PFSK-1 (cell line): ENCODE measurements around the gene IGFBP5.

Source experiments
- FOXP2 ChIP-seq: optimal IDR thresholded peaks from 2 replicates; pipeline ENCODE3; 2011; ENCODE audit warnings: borderline replicate concordance, control low read depth, inconsistent platforms; ENCODE audit not compliant: insufficient read depth; ENCODE audit errors: extremely low read length, extremely low read depth
- POLR2AphosphoS5 ChIP-seq: IDR thresholded peaks from 2 replicates; pipeline ENCODE4 v1.6.1; 2012; ENCODE audit warnings: low read depth, mild to moderate bottlenecking, control low read depth, low read length, moderate library complexity
- SIN3A ChIP-seq: IDR thresholded peaks from 2 replicates; pipeline ENCODE4 v1.6.1; 2012; ENCODE audit warnings: mild to moderate bottlenecking, low read length, moderate library complexity, borderline replicate concordance; ENCODE audit not compliant: insufficient read depth
- TAF1 ChIP-seq: IDR thresholded peaks from 2 replicates; pipeline ENCODE4 v1.6.1; 2012; ENCODE audit warnings: low read length, control low read depth, borderline replicate concordance; ENCODE audit not compliant: insufficient read depth
- TF ChIP-seq, protein P1 (sequence below), 2 experiments: IDR thresholded peaks; 2 replicates each; pipeline versions ENCODE4 v1.6.1 to v1.8.0; 2011 to 2012; ENCODE audit warnings: low read depth in 2 of 2, low read length in 2 of 2, control low read depth in 1 of 2, inconsistent platforms in 1 of 2, mild to moderate bottlenecking in 1 of 2, moderate library complexity in 1 of 2; ENCODE audit not compliant: insufficient read depth in 1 of 2

IGFBP5 gene

DNA sequence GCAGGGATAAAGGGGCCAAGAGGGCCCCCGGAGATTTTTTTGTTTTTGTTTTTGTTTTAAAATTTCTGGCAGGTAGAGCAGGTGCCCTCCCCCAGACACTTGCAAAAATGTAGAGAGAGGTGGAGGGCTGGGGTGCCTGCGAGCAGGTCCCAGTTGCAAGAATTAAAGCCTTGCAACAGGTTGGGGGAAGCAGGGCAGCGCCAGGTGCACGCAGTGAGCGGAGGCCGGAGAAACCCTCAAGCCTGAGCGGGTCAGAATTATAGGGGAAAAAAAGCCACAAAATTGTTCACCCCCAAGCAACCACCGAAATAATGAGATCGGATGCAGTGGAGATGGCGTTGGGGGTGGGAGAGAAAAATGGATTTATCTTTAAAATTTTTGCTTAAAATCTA, 527 bp downstream of the IGFBP5 start:
- TF ChIP-seq POLR2AphosphoS5, result no peak

DNA sequence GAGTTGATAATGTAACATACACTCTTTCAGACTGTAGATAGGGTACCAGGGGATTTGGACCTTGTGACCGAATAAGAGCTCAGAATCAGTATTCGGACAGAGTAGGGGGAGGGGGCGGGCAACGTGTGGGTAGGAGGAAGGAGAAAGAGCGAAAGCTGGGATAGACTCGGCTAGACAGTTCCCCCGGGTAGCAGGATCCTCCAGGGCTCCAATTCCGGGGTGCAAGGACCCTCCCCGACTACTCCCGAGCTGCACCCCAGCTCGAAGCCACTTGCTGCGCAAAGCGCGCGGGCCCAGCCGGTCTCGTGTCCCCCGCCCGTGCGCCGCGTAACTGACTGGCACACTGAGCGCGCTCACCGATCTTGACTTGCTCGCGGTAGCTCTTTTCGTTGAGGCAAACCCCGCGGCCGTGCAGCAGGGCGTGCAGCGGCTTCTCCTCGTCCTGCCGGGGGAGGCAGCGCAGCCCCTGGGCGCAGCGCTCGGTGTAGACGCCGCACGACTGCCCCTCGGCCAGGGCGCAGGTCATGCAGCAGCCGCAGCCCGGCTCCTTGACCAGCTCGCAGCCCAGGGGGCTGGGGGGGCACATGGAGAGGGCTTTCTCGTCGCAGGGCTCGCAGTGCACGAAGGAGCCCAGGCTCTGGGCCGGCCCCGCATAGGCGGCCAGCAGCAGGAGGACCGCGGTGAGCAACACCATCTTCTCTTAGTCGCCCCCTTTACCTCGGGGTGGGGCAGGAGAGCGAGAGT, 1.1 kb downstream of the IGFBP5 start:
- TF ChIP-seq POLR2AphosphoS5, result no peak
- TF ChIP-seq, protein P1, sequence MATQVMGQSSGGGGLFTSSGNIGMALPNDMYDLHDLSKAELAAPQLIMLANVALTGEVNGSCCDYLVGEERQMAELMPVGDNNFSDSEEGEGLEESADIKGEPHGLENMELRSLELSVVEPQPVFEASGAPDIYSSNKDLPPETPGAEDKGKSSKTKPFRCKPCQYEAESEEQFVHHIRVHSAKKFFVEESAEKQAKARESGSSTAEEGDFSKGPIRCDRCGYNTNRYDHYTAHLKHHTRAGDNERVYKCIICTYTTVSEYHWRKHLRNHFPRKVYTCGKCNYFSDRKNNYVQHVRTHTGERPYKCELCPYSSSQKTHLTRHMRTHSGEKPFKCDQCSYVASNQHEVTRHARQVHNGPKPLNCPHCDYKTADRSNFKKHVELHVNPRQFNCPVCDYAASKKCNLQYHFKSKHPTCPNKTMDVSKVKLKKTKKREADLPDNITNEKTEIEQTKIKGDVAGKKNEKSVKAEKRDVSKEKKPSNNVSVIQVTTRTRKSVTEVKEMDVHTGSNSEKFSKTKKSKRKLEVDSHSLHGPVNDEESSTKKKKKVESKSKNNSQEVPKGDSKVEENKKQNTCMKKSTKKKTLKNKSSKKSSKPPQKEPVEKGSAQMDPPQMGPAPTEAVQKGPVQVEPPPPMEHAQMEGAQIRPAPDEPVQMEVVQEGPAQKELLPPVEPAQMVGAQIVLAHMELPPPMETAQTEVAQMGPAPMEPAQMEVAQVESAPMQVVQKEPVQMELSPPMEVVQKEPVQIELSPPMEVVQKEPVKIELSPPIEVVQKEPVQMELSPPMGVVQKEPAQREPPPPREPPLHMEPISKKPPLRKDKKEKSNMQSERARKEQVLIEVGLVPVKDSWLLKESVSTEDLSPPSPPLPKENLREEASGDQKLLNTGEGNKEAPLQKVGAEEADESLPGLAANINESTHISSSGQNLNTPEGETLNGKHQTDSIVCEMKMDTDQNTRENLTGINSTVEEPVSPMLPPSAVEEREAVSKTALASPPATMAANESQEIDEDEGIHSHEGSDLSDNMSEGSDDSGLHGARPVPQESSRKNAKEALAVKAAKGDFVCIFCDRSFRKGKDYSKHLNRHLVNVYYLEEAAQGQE (IDR thresholded peaks at IDR 0.05; ENCODE audit: insufficient read depth in 1 of 2, low read depth in 2 of 2, low read length in 2 of 2), result no peak

DNA sequence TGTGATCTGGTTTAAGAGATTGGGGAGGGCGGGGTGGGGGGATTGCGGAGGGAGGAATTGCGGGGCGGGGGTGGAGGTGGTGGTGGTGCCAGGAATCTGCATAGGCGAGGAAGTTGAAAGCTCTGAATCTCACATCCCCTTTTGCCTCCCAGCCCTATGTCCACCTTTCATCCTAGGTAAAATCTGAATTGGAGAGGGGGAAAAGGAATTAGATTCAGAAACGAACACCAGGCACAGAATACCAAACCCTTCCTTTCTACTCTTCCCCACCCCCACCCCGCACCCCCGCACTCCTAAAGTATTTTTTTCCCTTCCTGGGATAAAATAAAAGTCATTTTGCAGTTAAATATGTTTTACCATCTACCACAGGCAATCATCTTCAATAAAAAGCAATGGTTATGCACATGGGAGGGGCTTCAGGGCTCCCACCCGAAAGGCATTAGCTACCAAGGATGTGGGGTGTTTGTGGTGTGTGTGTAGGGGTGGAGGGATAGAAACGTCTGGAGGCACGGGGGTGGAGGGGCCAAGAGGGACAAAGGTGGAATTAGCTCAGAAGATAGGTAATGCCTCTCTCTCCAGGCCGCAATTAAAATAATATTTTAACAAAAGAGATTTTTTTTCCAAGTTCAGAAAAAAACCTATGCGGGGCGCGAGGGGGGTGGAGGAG, 1.8 kb downstream of the IGFBP5 start:
- no peak for TF ChIP-seq TAF1

DNA sequence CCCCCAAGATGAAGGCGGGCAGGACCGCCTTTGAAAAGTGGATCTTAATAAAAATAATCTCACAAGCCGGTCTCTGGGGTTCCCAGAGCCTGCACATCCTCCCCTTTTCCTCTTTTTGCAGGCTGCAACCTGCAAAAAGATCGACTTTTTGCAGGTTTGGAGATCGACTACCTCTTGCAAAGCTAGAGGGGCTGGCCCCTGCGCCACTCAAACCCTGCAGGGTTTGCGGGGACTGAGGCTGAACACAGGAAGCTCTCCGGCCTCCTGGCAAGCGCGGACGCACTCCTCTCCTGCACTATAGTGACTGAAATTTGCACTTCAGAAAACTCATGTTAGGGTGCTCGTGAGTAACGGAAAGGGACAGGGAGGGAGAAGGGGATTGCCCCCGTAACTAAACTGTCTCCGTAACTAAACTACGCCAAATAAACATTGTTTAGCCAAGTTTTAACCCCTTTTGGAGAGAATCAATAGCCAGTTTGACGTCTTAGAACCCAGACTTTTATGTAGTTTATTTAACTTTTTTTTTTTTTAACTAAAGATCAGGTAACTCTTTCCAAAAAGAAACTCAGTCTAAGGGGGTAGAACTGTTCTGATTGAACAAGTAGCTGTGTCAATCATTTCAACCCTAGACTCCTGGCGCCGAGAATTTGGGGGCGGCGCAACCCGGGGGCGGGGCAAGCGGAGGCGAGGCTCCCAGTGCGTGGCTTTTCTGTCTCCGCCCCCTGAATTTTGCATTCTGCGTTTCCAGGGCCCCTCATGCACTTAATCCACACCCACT, 2.5 kb downstream of the IGFBP5 start:
- TF ChIP-seq FOXP2 (no peak), TAF1 (no peak), SIN3A (no peak), POLR2AphosphoS5 (no peak)
- TF ChIP-seq, protein P1 (IDR thresholded peaks at IDR 0.05; ENCODE audit: insufficient read depth in 1 of 2, low read depth in 2 of 2, low read length in 2 of 2), result no peak

DNA sequence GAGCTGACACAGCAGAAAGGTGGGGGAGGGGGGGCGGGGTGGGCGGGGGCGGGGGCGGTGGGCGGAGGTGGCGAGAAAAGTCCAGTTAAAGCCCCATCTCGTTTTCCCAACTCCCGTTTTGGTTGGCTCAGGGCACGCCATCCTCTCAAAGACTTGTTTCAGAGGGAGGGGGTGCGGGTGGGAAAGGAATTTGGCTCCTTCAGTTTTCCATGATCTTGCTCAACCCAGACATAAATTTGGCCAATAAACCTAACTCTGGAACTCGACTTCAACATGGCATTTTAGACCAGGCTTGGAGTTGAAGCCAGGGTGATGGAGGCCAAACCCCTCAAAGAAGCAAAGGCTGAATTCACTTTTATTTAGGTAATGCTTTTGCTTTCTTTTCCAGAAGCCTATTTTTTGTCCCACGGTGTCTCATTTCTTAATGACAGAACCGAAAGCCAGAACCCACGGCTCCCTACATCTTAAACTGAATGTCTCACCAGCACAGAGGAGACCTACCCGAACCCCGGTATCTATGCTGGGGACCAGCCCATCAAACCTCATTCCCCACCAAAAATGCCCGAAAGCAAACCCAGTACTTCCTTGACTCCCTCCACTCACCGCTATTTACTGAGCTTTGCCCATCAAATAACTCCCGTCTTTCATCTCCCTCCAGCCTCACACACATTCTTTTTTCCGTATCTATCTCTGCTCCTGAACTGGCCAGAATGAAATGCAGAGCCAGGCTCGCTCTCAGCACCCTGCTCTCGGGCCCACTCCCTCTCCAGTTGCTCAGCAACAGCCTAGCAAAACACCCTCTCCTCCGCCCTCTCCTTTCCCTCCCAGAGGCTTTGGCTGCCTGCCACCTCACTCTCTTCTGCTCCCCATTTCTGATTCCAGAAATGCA, 4.3 kb downstream of the IGFBP5 start:
- TF ChIP-seq, protein P1 (IDR thresholded peaks at IDR 0.05; ENCODE audit: insufficient read depth in 1 of 2, low read depth in 2 of 2, low read length in 2 of 2), result no peak
- TF ChIP-seq SIN3A (no peak), TAF1 (no peak), POLR2AphosphoS5 (no peak)

DNA sequence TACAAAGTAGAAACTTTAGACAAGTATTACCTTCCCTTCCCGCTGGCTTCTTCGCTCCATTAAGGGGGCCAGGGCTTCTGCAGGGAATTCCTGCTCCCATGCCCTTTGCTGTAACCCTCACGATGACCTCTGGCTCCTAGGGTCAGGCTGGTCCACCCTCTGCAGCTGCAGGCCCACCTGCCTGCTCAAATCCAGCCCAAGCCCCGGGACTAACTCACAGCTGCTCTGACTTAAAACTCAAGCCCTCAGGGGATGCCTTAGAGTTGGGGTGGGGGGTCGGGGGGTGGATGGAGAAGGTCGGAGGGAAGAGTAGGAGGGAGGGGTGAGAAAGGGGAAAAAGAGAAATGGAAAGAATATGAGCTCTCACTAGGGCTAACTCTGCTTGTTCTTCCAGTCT, 4.9 kb downstream of the IGFBP5 start:
- no peak for TF ChIP-seq FOXP2
- TF ChIP-seq, protein P1 (IDR thresholded peaks at IDR 0.05; ENCODE audit: insufficient read depth in 1 of 2, low read depth in 2 of 2, low read length in 2 of 2), result no peak
- TF ChIP-seq TAF1, result no peak
- TF ChIP-seq SIN3A, result no peak
- TF ChIP-seq POLR2AphosphoS5, result no peak
